ENCODE results near the gene ENDOU.

ENDOU gene

GRCh38 chr12:47752121-47752520 lies 26.8 kb upstream of the ENDOU start:
- H3K9me3 Mint-ChIP-seq: no peaks in the 10 kb centered on the region
- H3K4me1 Mint-ChIP-seq (ENCODE audit: low read depth): peaks cover 36% of the 10 kb centered on the region
- intact Hi-C loops (cut with micrococcal nuclease): no loop called here
- no peaks in the 10 kb centered on the region for H3K36me3 Mint-ChIP-seq (ENCODE audit: low read depth)
- H3K27ac Mint-ChIP-seq: no peak overlapping the region
- peaks cover 16% of the 10 kb centered on the region for H3K27me3 Mint-ChIP-seq
- no peak overlapping the region for H3K4me3 Mint-ChIP-seq

- no peaks in the 10 kb centered on the region for H3K36me3 Mint-ChIP-seq (ENCODE audit: low read depth)
- intact Hi-C loops (cut with micrococcal nuclease): no loop called here
- peaks cover 18% of the 10 kb centered on the region for H3K27me3 Mint-ChIP-seq
- no peaks in the 10 kb centered on the region for H3K9me3 Mint-ChIP-seq
- H3K27ac Mint-ChIP-seq: no peak overlapping the region
- H3K4me1 Mint-ChIP-seq (ENCODE audit: low read depth): peaks cover 35% of the 10 kb centered on the region
- no peak overlapping the region for H3K4me3 Mint-ChIP-seq
These were observed 26.3 kb upstream of the ENDOU start for GRCh38 chr12:47751561-47751960.

GRCh38 chr12:47750916-47751470 lies 25.7 kb upstream of the ENDOU start:
- H3K4me1 Mint-ChIP-seq (ENCODE audit: low read depth): peaks cover 32% of the 10 kb centered on the region

GRCh38 chr12:47750229-47750798 lies 25.0 kb upstream of the ENDOU start:
- peaks cover 26% of the 10 kb centered on the region for H3K4me1 Mint-ChIP-seq (ENCODE audit: low read depth)
- H3K9me3 Mint-ChIP-seq: no peaks in the 10 kb centered on the region
- intact Hi-C loops (cut with micrococcal nuclease): no loop called here
- no peak overlapping the region for H3K27ac Mint-ChIP-seq
- H3K4me3 Mint-ChIP-seq: no peak overlapping the region
- H3K27me3 Mint-ChIP-seq: peaks cover 25% of the 10 kb centered on the region
- no peaks in the 10 kb centered on the region for H3K36me3 Mint-ChIP-seq (ENCODE audit: low read depth)

More at GRCh38 chr12:47750916-47751470, 25.7 kb upstream of the ENDOU start:
- Mint-ChIP-seq H3K36me3 (ENCODE audit: low read depth) (no peaks in the 10 kb centered on the region), H3K27ac (no peak overlapping the region), H3K4me3 (no peak overlapping the region), H3K9me3 (no peaks in the 10 kb centered on the region), H3K27me3 (peaks cover 21% of the 10 kb centered on the region)
- intact Hi-C loops (cut with micrococcal nuclease): no loop called here

GRCh38 chr12:47748899-47749298 lies 23.6 kb upstream of the ENDOU start:
- H3K27ac Mint-ChIP-seq: no peak overlapping the region
- no peaks in the 10 kb centered on the region for H3K36me3 Mint-ChIP-seq (ENCODE audit: low read depth)
- peaks cover 24% of the 10 kb centered on the region for H3K4me1 Mint-ChIP-seq (ENCODE audit: low read depth)
- H3K4me3 Mint-ChIP-seq: no peak overlapping the region
- intact Hi-C loops (cut with micrococcal nuclease): no loop called here
- H3K9me3 Mint-ChIP-seq: no peaks in the 10 kb centered on the region
- H3K27me3 Mint-ChIP-seq: peaks cover 36% of the 10 kb centered on the region

GRCh38 chr12:47748507-47748828 lies 23.2 kb upstream of the ENDOU start:
- H3K27me3 Mint-ChIP-seq: peaks cover 40% of the 10 kb centered on the region
- no peaks in the 10 kb centered on the region for H3K36me3 Mint-ChIP-seq (ENCODE audit: low read depth)
- no peak overlapping the region for H3K4me3 Mint-ChIP-seq
- H3K27ac Mint-ChIP-seq: no peak overlapping the region
- H3K4me1 Mint-ChIP-seq (ENCODE audit: low read depth): peaks cover 24% of the 10 kb centered on the region
- H3K9me3 Mint-ChIP-seq: no peaks in the 10 kb centered on the region
- intact Hi-C loops (cut with micrococcal nuclease): no loop called here

GRCh38 chr12:47747596-47748506 lies 22.6 kb upstream of the ENDOU start:
- H3K27ac Mint-ChIP-seq: no peak overlapping the region
- no peak overlapping the region for H3K4me3 Mint-ChIP-seq
- no peaks in the 10 kb centered on the region for H3K36me3 Mint-ChIP-seq (ENCODE audit: low read depth)
- H3K9me3 Mint-ChIP-seq: no peaks in the 10 kb centered on the region
- intact Hi-C loops (cut with micrococcal nuclease): no loop called here
- H3K27me3 Mint-ChIP-seq: peaks cover 44% of the 10 kb centered on the region
- peaks cover 19% of the 10 kb centered on the region for H3K4me1 Mint-ChIP-seq (ENCODE audit: low read depth)

- intact Hi-C loops (cut with micrococcal nuclease): no loop called here
- H3K36me3 Mint-ChIP-seq (ENCODE audit: low read depth): no peaks in the 10 kb centered on the region
- H3K4me1 Mint-ChIP-seq (ENCODE audit: low read depth): peaks cover 19% of the 10 kb centered on the region
- H3K4me3 Mint-ChIP-seq: no peak overlapping the region
- H3K27me3 Mint-ChIP-seq: peaks cover 44% of the 10 kb centered on the region
- no peaks in the 10 kb centered on the region for H3K9me3 Mint-ChIP-seq
- no peak overlapping the region for H3K27ac Mint-ChIP-seq
These were observed 21.8 kb upstream of the ENDOU start for GRCh38 chr12:47747126-47747525.

GRCh38 chr12:47746523-47746922 lies 21.2 kb upstream of the ENDOU start:
- no peak overlapping the region for H3K27ac Mint-ChIP-seq
- no peaks in the 10 kb centered on the region for H3K9me3 Mint-ChIP-seq
- peaks cover 44% of the 10 kb centered on the region for H3K27me3 Mint-ChIP-seq
- peaks cover 21% of the 10 kb centered on the region for H3K4me1 Mint-ChIP-seq (ENCODE audit: low read depth)
- H3K36me3 Mint-ChIP-seq (ENCODE audit: low read depth): no peaks in the 10 kb centered on the region
- intact Hi-C loops (cut with micrococcal nuclease): no loop called here
- no peak overlapping the region for H3K4me3 Mint-ChIP-seq

GRCh38 chr12:47746073-47746472 lies 20.8 kb upstream of the ENDOU start:
- Mint-ChIP-seq H3K27me3 (peaks cover 45% of the 10 kb centered on the region), H3K36me3 (ENCODE audit: low read depth) (no peaks in the 10 kb centered on the region), H3K4me1 (ENCODE audit: low read depth) (peaks cover 26% of the 10 kb centered on the region), H3K27ac (no peak overlapping the region), H3K4me3 (no peak overlapping the region), H3K9me3 (no peaks in the 10 kb centered on the region)
- intact Hi-C loops (cut with micrococcal nuclease): no loop called here

- no peak overlapping the region for H3K4me3 Mint-ChIP-seq
- peaks cover 27% of the 10 kb centered on the region for H3K4me1 Mint-ChIP-seq (ENCODE audit: low read depth)
- intact Hi-C loops (cut with micrococcal nuclease): no loop called here
- no peaks in the 10 kb centered on the region for H3K9me3 Mint-ChIP-seq
- peaks cover 45% of the 10 kb centered on the region for H3K27me3 Mint-ChIP-seq
- H3K36me3 Mint-ChIP-seq (ENCODE audit: low read depth): no peaks in the 10 kb centered on the region
- H3K27ac Mint-ChIP-seq: no peak overlapping the region
These were observed 20.3 kb upstream of the ENDOU start for GRCh38 chr12:47745485-47746041.

- H3K27me3 Mint-ChIP-seq: peaks cover 49% of the 10 kb centered on the region
- H3K4me1 Mint-ChIP-seq (ENCODE audit: low read depth): peaks cover 27% of the 10 kb centered on the region
- no peaks in the 10 kb centered on the region for H3K9me3 Mint-ChIP-seq
- intact Hi-C loops (cut with micrococcal nuclease): no loop called here
- no peaks in the 10 kb centered on the region for H3K36me3 Mint-ChIP-seq (ENCODE audit: low read depth)
- no peak overlapping the region for H3K27ac Mint-ChIP-seq
- H3K4me3 Mint-ChIP-seq: no peak overlapping the region
These were observed 19.6 kb upstream of the ENDOU start for GRCh38 chr12:47744778-47745436.

- Mint-ChIP-seq H3K4me1 (ENCODE audit: low read depth) (peaks cover 32% of the 10 kb centered on the region), H3K9me3 (no peaks in the 10 kb centered on the region), H3K4me3 (no peak overlapping the region), H3K27ac (peak overlapping the region; percentile 10), H3K36me3 (ENCODE audit: low read depth) (no peaks in the 10 kb centered on the region), H3K27me3 (peaks cover 52% of the 10 kb centered on the region)
- intact Hi-C loops (cut with micrococcal nuclease): no loop called here
These were observed 18.8 kb upstream of the ENDOU start for GRCh38 chr12:47744005-47744651.
